NOMO-1 treated with dmso at 0.1 percent for 144 hours (cell line): Measurements from ENCODE around the gene FOLR1.
"Not testable (repeated sequence)": the region's sequence is repeated elsewhere in the genome, so short reads cannot be mapped to it uniquely, and the experiment has no call there.

Source experiments
- DNase-seq: peaks from one replicate; lab custom pipeline; 2025; ENCODE audit not compliant: unreplicated experiment; lab: John Stamatoyannopoulos, UW

FOLR1 gene

DNA sequence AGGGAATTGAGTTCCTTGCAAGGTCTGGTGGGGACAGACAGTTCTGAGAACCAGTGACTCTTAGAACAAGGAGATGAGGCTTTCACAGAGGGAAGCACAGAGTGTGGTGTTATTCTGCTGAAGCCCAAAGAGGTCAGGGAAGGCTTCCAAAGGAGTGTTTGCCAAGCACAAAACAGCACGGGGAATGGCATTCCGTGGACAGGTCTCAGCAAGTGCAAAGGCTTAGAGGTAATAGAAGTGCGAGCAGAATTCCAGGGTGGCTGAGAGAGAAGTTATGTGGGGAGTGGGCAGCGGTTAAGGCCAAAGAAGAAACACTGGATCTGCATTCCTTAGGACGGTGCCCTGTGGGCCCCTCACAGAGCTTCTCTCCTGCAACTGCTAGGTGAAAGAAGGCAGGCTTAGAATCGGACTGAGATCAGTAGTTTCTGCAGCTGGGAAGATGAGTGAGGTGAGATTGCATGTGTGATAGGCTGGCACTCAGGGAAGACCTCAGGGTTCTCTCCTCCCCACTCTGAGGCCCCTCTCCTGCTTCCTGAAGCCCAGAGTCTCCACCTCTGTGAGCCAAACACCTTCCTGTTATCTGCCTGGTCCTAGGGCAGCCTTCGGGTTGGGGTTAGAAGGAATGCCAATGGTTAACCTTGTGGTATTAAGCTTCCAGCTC, 10.9 kb upstream of the FOLR1 start:
- DNase-seq, result not testable (repeated sequence)

DNA sequence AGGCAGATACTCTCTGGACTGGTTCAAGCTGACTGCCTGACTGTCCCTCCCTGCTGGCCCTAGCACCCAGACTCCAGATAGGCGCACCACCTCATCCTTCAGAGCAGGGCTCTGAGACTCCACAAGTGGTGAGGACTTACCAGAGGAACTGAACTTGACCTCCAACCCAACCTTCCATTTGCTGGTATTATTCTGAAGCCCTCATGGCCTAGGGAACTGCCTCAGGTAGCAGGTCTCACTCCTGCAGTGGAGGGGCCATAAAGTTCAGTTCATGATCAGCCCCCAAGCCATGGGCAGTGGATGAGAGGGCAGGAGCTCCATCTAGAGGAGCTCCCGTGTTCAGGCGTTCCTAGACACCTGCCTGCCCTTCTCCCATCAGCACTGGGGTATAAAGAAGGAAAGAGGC, 10.4 kb upstream of the FOLR1 start:
- DNase-seq, result not testable (repeated sequence)

GRCh38 chr11:72188267-72188666, 3.7 kb upstream of the FOLR1 start:
- DNase-seq, result no peak

DNA sequence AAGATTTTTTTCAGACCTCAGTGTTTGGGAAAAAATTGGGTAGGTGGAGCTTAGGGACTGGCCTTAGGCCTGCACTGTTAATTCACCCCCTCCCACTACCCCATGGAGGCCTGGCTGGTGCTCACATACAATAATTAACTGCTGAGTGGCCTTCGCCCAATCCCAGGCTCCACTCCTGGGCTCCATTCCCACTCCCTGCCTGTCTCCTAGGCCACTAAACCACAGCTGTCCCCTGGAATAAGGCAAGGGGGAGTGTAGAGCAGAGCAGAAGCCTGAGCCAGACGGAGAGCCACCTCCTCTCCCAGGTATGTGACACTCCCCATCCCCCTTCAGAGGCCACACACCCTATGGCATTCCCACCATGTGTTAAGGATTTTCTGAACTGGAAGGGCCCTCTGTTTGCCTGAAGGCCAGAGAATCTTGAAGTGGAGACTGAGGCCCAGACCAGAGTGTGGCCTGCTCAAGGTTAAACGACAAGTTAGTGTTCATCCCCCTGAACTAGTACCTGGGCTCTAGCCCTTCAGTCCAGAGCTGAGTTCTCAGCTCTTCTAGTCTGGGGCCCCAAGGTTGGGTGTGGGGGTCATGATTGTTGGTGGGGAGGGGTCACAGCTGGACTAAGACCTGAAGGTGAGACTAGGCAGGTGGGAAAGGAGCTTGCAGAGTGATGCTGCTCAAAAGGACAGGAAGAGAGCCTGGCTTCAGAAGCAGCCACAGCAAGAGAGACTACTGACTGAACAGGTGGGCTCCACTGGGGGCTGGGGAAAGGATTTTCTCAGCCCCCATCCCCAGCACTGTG, 2.3 kb upstream of the FOLR1 start:
- no peak for DNase-seq

- no peak for DNase-seq
Observed at GRCh38 chr11:72190631-72191071, 1.3 kb upstream of the FOLR1 start.

DNA sequence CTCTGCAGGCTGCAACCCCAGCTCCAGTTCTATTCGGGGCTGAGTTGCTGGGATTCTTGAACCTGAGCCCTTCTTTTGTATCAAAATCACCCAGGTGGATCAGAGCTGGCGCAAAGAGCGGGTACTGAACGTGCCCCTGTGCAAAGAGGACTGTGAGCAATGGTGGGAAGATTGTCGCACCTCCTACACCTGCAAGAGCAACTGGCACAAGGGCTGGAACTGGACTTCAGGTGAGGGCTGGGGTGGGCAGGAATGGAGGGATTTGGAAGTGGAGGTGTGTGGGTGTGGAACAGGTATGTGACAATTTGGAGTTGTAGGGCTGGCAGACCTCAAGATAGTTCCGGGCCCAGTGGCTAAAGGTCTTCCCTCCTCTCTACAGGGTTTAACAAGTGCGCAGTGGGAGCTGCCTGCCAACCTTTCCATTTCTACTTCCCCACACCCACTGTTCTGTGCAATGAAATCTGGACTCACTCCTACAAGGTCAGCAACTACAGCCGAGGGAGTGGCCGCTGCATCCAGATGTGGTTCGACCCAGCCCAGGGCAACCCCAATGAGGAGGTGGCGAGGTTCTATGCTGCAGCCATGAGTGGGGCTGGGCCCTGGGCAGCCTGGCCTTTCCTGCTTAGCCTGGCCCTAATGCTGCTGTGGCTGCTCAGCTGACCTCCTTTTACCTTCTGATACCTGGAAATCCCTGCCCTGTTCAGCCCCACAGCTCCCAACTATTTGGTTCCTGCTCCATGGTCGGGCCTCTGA, 3.8 kb downstream of the FOLR1 start:
- DNase-seq, result no peak

- DNase-seq, result not testable (repeated sequence)
Observed at GRCh38 chr11:72201445-72201844, 9.5 kb downstream of the FOLR1 start.

DNA sequence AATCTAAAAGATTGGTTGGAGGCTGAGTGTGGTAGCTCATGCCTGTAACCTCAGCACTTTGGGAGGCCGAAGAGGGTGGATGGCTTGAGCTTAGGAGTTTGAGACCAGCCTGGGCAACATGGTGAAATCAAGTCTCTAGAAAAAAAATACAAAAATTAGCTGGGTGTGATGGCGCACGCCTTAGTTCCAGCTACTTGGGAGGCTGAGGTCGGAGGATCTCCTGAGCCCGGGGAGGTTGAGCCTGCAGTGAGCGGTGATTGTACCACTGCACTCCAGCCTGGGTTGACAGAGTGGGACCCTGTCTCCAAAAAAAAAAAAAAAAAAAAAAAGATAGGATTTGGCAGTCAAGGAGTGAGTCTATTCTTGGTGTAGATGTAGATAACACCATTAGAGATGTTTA, 10.6 kb downstream of the FOLR1 start:
- DNase-seq, result no peak

DNA sequence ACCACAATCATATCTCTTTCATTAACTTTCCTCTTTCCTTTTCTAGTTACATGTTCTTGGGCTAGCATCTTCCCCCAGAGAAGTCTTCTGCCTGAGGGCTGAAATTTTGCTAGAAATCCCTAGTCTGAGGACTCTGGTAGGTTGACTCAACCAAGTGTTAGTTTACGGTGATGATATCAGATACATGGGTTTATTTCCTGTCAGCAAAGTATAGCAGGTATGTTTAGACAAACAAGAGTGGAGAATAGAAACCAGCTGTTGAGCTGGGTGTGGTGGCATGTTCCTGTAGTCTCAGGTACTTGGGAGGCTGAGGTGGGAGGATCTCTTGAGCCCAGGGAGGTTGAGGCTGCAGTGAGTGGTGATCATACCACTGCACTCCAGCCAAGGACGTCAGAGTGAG, 11.2 kb downstream of the FOLR1 start:
- no peak for DNase-seq

DNA sequence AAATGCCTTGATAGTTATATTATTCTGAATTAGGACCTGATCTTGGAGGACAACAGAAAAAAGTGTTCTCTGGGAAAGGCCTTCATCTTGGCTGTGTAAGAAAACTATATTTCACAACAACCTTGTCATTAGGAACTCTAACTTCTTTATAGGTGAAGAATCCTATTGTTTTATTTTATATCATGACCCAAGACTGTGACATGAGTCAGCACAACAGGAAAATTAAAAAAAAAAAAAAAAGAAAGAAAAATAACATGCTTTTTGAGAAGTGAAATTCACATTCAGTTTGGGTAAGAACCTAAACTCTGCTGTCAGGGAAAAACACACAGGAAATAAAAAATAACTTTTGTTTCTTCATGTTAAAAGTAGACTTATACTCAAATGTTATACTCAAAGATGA, 12.9 kb downstream of the FOLR1 start:
- DNase-seq, result no peak

GRCh38 chr11:72206794-72207193, 14.9 kb downstream of the FOLR1 start:
- DNase-seq, result not testable (repeated sequence)

GRCh38 chr11:72208281-72208680, 16.3 kb downstream of the FOLR1 start:
- DNase-seq, result no peak

DNA sequence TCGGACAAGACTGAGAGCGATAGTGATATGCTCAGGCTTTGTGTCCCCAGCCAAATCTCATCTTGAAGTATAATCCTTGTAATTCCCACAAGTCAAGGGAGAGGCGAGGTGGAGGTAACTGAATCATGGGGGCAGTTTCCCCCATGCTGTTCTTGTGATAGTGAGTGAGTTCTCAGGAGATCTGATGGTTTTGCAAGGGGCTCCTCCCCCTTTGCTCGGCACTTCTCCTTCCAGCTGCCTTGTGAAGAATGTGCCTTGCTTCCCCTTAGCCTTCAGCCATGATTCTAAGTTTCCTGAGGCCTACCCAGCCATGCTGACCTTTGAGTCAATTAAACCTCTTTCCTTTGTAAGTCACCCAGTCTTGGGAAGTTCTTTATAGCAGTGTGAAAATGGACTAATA, 17.2 kb downstream of the FOLR1 start:
- DNase-seq, result no peak

GRCh38 chr11:72216638-72217037, 24.7 kb downstream of the FOLR1 start, which contains the start of gene FOLR2:
FOLR2 (plus strand) TSS chr11:72216794; CDS start chr11:72218585, 1,791 bp downstream.
- no peak for DNase-seq

DNA sequence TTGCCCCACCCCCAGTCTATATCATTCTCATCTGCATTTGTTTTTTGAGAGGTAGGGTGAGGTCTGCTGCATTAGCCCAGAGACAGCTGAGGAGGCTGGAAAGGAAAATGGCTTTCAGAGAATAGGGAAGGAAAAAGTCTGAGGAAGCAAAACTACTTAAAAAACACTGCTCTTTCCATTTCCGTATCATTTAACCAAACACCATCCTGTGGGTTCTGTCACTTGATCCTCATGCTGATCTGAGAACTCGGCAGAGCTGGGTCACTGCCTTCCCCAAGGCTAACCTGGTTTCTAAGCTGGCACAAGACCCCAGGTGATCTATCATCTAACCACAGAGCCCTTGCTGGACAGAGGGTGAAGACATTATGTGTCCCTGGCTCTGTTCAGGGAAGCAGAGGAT, 25.9 kb downstream of the FOLR1 start:
- no peak for DNase-seq

- DNase-seq, result no peak
Observed at GRCh38 chr11:72218251-72218745, 26.4 kb downstream of the FOLR1 start.

DNA sequence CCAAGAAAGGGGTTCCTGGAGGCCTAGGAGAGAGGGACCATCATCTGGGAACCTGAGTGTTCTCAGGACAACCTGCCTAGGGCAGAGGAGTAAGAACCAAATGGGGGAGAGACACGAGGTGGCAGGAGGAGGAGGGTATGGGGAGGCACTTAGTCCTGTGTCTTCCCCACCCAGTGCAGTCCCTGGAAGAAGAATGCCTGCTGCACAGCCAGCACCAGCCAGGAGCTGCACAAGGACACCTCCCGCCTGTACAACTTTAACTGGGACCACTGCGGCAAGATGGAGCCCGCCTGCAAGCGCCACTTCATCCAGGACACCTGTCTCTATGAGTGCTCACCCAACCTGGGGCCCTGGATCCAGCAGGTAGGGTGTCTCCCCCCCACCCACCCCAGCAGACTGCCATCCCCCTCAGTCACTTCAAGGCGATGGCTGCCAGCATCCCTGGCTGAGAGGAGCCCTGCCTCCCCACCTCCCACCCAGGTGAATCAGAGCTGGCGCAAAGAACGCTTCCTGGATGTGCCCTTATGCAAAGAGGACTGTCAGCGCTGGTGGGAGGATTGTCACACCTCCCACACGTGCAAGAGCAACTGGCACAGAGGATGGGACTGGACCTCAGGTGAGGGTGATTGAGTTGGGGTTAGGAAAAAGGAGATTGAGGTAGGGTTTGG, 28.9 kb downstream of the FOLR1 start:
- DNase-seq, result no peak

DNA sequence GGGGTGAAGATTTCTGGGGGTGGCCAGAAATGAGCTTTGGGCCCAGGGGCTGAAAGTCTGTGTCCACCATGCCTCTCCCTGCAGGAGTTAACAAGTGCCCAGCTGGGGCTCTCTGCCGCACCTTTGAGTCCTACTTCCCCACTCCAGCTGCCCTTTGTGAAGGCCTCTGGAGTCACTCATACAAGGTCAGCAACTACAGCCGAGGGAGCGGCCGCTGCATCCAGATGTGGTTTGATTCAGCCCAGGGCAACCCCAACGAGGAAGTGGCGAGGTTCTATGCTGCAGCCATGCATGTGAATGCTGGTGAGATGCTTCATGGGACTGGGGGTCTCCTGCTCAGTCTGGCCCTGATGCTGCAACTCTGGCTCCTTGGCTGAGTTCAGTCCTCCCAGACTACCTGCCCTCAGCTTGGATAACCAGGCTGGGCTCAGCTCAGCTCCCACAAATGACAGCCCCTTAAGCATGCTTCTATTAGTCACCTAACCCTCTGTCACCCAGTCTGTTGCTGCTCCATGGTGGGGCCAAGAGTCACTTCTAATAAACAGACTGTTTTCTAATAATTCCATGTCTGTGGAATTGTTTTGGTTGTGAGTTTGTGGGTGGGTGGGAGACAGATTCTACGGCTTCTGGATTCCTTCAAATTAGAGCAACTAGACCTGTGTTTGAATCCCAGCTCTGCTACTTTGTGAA, 29.6 kb downstream of the FOLR1 start:
- no peak for DNase-seq

- no peak for DNase-seq
Observed at GRCh38 chr11:72222106-72222891, 30.4 kb downstream of the FOLR1 start.
